ENCODE measurements around the gene MT1A. TPM values are rescaled to one million over a fixed set of nuclear protein-coding genes. Genes with fewer than 3 reads are reported as not detected.

Gene MT1A
- total RNA-seq, 1 experiment from 2014 or later, result 23.5 TPM

DNA sequence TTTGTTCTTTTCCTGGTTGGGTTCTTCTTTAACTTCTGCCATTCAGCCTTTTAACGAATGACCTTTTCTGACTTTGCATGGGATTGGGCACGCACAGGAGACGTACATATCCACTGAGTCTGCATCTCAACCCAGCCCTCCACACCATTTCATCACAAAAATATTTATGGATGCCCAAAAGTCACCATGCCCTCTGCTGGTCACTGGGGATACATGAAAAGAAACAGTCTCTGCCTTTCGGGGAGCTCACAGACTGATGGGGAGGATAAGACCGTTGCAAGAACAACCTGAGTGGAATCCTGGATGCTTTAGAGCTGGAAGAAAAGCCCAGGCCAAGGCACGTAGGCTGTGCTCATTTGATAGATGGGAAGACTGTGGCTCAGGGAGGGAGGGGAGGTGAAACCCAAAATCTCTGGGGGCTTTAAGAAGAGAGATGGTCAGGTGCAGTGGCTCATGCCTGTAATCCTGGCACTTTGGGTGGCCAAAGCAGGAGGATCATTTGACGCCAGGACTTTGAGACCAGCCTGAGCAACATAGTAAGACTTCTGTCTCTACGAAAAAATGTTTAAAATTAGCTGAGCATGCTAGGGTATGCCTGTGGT lies 38.0 kb upstream of the MT1A start:
- POLR2A ChIA-PET (ENCODE audit: unreplicated experiment), result no interaction called here

DNA sequence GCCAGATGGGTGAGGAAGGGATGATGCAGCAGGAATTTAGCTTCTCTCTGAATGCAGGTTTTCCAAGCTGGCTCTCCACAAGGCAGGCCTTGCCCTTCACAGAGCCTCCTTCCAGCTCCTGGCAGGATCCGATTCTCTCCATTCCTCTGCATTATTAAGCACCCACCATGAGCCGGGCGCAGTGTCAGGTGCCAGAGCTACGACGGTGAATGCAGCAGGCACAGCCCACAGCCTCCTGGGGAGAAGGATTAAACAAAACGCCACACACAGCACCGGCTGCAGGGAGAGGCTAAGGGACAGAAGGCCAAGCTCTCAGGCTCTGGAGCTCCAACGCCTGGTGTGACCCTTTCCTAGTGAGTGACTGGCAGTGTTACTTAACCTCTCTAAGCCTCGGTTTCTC lies 37.1 kb upstream of the MT1A start:
- no peaks in the 10 kb centered on the region for H3K36me3 ChIP-seq (ENCODE audit: low read depth)
- H3K27ac ChIP-seq, result no peak overlapping the region
- peaks cover 27% of the 10 kb centered on the region for H3K4me1 ChIP-seq (replicated peaks; ENCODE audit: insufficient read depth)
- intact Hi-C loops (cut with micrococcal nuclease; ENCODE audit: unreplicated experiment), result loop anchor here (2.0 to 10.0 kb wide), 2 partner anchors 41 to 267 kb away; no protein-coding TSS in a partner anchor
- POLR2A ChIA-PET (ENCODE audit: unreplicated experiment), result no interaction called here
- no peak for DNase-seq
- H2AFZ ChIP-seq, result no peak overlapping the region
- no peaks in the 10 kb centered on the region for H3K9me3 ChIP-seq (ENCODE audit: insufficient read depth, low read depth)
- no peaks in the 10 kb centered on the region for H3K79me2 ChIP-seq (ENCODE audit: low read depth)
- no peaks in the 10 kb centered on the region for H3K9me2 ChIP-seq (ENCODE audit: insufficient read depth)
- no peaks in the 10 kb centered on the region for H4K20me1 ChIP-seq (ENCODE audit: insufficient read depth)
- H3F3A ChIP-seq (ENCODE audit: insufficient read depth, low read depth), result peaks cover 22% of the 10 kb centered on the region
- no peak overlapping the region for H3K4me2 ChIP-seq
- no peak overlapping the region for H3K4me3 ChIP-seq
- H3K27me3 ChIP-seq (ENCODE audit: insufficient read depth, low read depth), result no peaks in the 10 kb centered on the region
- BruUV-seq (replicated peaks), result no TSS peak
- CTCF ChIA-PET, result interaction anchor here (0.6 to 1.9 kb wide), 2 partner anchors 101 to 986 kb away, joined by 3 to 21 read pairs; no protein-coding TSS in a partner anchor
- no peak for TF ChIP-seq EZH2 (IDR thresholded peaks at IDR 0.05; ENCODE audit: low read depth)
- TF ChIP-seq, protein P1, sequence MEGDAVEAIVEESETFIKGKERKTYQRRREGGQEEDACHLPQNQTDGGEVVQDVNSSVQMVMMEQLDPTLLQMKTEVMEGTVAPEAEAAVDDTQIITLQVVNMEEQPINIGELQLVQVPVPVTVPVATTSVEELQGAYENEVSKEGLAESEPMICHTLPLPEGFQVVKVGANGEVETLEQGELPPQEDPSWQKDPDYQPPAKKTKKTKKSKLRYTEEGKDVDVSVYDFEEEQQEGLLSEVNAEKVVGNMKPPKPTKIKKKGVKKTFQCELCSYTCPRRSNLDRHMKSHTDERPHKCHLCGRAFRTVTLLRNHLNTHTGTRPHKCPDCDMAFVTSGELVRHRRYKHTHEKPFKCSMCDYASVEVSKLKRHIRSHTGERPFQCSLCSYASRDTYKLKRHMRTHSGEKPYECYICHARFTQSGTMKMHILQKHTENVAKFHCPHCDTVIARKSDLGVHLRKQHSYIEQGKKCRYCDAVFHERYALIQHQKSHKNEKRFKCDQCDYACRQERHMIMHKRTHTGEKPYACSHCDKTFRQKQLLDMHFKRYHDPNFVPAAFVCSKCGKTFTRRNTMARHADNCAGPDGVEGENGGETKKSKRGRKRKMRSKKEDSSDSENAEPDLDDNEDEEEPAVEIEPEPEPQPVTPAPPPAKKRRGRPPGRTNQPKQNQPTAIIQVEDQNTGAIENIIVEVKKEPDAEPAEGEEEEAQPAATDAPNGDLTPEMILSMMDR (conservative IDR thresholded peaks at IDR 0.05), result no peak

More for the DNA sequence above, 38.0 kb upstream of the MT1A start:
- Histone ChIP-seq H3K4me3 (no peak overlapping the region), H3K27ac (no peak overlapping the region), H3K9me2 (ENCODE audit: insufficient read depth) (no peaks in the 10 kb centered on the region), H3K9me3 (ENCODE audit: insufficient read depth, low read depth) (no peaks in the 10 kb centered on the region), H3K4me2 (peak overlapping the region; percentile 60), H3F3A (ENCODE audit: insufficient read depth, low read depth) (peaks cover 14% of the 10 kb centered on the region), H2AFZ (no peak overlapping the region), H3K36me3 (ENCODE audit: low read depth) (no peaks in the 10 kb centered on the region), H3K27me3 (ENCODE audit: insufficient read depth, low read depth) (no peaks in the 10 kb centered on the region), H3K79me2 (ENCODE audit: low read depth) (no peaks in the 10 kb centered on the region), H3K4me1 (replicated peaks; ENCODE audit: insufficient read depth) (peaks cover 19% of the 10 kb centered on the region), H4K20me1 (ENCODE audit: insufficient read depth) (no peaks in the 10 kb centered on the region)
- CTCF ChIA-PET, result interaction anchor here (0.6 to 1.9 kb wide), 5 partner anchors 15 to 101 kb away, joined by 3 to 21 read pairs (median 3); no protein-coding TSS in a partner anchor
- intact Hi-C loops (cut with micrococcal nuclease; ENCODE audit: unreplicated experiment), result loop anchor here (1.0 to 10.0 kb wide), 3 partner anchors 42 to 266 kb away; no protein-coding TSS in a partner anchor
- BruUV-seq (replicated peaks), result no TSS peak
- DNase-seq, result peak in 1 of 2 experiments; percentile 48
- TF ChIP-seq, protein P1 (conservative IDR thresholded peaks at IDR 0.05), result peak; percentile 86
- TF ChIP-seq EZH2 (IDR thresholded peaks at IDR 0.05; ENCODE audit: low read depth), result no peak

DNA sequence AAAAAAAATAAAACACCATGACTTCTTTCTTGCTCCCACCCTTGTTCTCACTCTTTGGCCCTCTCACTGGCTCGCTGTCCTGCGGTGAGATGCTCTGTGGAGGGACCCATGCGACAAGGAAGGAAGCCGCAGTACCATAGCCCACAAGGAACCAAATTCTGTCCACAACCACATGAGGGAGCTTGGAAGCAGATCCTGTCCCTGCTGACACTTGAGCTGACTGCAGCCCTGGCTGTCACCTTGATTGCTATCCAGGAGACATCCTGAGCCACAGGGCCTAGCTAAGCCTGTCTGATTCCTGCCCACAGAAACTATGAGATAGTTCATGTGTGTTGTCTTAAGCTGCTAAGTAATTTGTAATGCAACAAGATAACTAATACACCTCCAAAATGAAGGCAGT lies 34.9 kb upstream of the MT1A start:
- intact Hi-C loops (cut with micrococcal nuclease; ENCODE audit: unreplicated experiment), result loop anchor here (10.0 kb wide), 1 partner anchor 269 kb away; no protein-coding TSS in a partner anchor

More for the DNA sequence above, 34.9 kb upstream of the MT1A start:
- Histone ChIP-seq H3K9me2 (ENCODE audit: insufficient read depth) (no peaks in the 10 kb centered on the region), H3K79me2 (ENCODE audit: low read depth) (no peaks in the 10 kb centered on the region; the same call in 1 of the 2 replicates), H3K4me3 (no peak overlapping the region), H3K36me3 (ENCODE audit: low read depth) (no peaks in the 10 kb centered on the region), H3F3A (ENCODE audit: insufficient read depth, low read depth) (peaks cover 41% of the 10 kb centered on the region), H2AFZ (no peak overlapping the region), H3K4me1 (replicated peaks; ENCODE audit: insufficient read depth) (peaks cover 46% of the 10 kb centered on the region), H3K4me2 (no peak overlapping the region), H4K20me1 (ENCODE audit: insufficient read depth) (no peaks in the 10 kb centered on the region), H3K27me3 (ENCODE audit: insufficient read depth, low read depth) (no peaks in the 10 kb centered on the region), H3K27ac (no peak overlapping the region), H3K9me3 (ENCODE audit: insufficient read depth, low read depth) (no peaks in the 10 kb centered on the region)
- TF ChIP-seq EZH2 (IDR thresholded peaks at IDR 0.05; ENCODE audit: low read depth), result no peak
- TF ChIP-seq, protein P1 (conservative IDR thresholded peaks at IDR 0.05), result peak; percentile 59; the same call in 1 of the 2 replicates
- DNase-seq, result peak in 1 of 2 experiments; percentile 61
- BruUV-seq (replicated peaks), result no TSS peak
- ChIA-PET CTCF (interaction anchor here (0.5 to 1.4 kb wide), 7 partner anchors 12 to 901 kb away, joined by 3 to 14 read pairs (median 5); partner anchors contain the start of gene MT1F), POLR2A (ENCODE audit: unreplicated experiment) (interaction anchor here (0.6 to 0.7 kb wide), 2 partner anchors 97 to 259 kb away, joined by 7 to 11 read pairs; no protein-coding TSS in a partner anchor)

Data from PC-9 (cell line).